HEK293 (cell line): Measurements from ENCODE around the gene PCDHGC5.

Source experiments
- CTCF ChIP-seq: fragments of 450-650 bp; formaldehyde crosslinking; IDR thresholded peaks from 2 replicates; pipeline ENCODE4 v1.5.1; 2016; ENCODE audit warnings: missing biosample characterization, missing genetic modification characterization
- KLF10 ChIP-seq: fragments of 450-650 bp; IDR thresholded peaks from 2 replicates; pipeline ENCODE4 v1.5.1; 2018; ENCODE audit warnings: missing biosample characterization, mild to moderate bottlenecking, missing genetic modification characterization
- KLF17 ChIP-seq: fragments of 450-650 bp; formaldehyde crosslinking; IDR thresholded peaks from 2 replicates; pipeline ENCODE4 v1.5.1; 2016; ENCODE audit warnings: missing biosample characterization, missing genetic modification characterization
- MEIS1 ChIP-seq: sonication (generic); formaldehyde crosslinking; IDR thresholded peaks from 2 replicates; pipeline ENCODE4 v1.8.1; 2022; ENCODE audit warnings: missing genetic modification reagents, mild to moderate bottlenecking, borderline replicate concordance
- PBX3 ChIP-seq: sonication (generic); formaldehyde crosslinking; IDR thresholded peaks from 2 replicates; pipeline ENCODE4 v1.8.1; 2022; ENCODE audit warnings: mild to moderate bottlenecking, moderate library complexity, missing genetic modification reagents
- REPIN1 ChIP-seq: fragments of 450-650 bp; formaldehyde crosslinking; IDR thresholded peaks from 2 replicates; pipeline ENCODE4 v1.5.1; 2017; ENCODE audit warnings: missing biosample characterization, missing genetic modification characterization, low read depth
- SCRT1 ChIP-seq: fragments of 450-650 bp; formaldehyde crosslinking; IDR thresholded peaks from 2 replicates; pipeline ENCODE4 v1.5.1; 2016; ENCODE audit warnings: missing biosample characterization, missing genetic modification characterization, borderline replicate concordance
- YY2 ChIP-seq: fragments of 450-650 bp; formaldehyde crosslinking; IDR thresholded peaks from 2 replicates; pipeline ENCODE4 v1.5.1; 2016; ENCODE audit warnings: missing biosample characterization, missing genetic modification characterization
- ZBTB49 ChIP-seq: fragments of 450-650 bp; formaldehyde crosslinking; IDR thresholded peaks from 2 replicates; pipeline ENCODE4 v1.5.1; 2016; ENCODE audit warnings: missing biosample characterization, missing genetic modification characterization, low read depth
- ZFP3 ChIP-seq: fragments of 450-650 bp; formaldehyde crosslinking; IDR thresholded peaks from 2 replicates; pipeline ENCODE4 v1.5.1; 2016; ENCODE audit warnings: low read depth, missing biosample characterization, missing genetic modification characterization
- ZNF146 ChIP-seq: fragments of 450-650 bp; formaldehyde crosslinking; IDR thresholded peaks from 2 replicates; pipeline ENCODE4 v1.5.1; 2016; ENCODE audit warnings: missing biosample characterization, missing genetic modification characterization
- ZNF155 ChIP-seq: fragments of 450-650 bp; formaldehyde crosslinking; IDR thresholded peaks from 2 replicates; pipeline ENCODE4 v1.5.1; 2016; ENCODE audit warnings: missing biosample characterization, missing genetic modification characterization
- ZNF362 ChIP-seq: fragments of 450-650 bp; formaldehyde crosslinking; IDR thresholded peaks from 2 replicates; pipeline ENCODE4 v1.5.1; 2016; ENCODE audit warnings: missing biosample characterization, missing genetic modification characterization
- ZNF416 ChIP-seq: fragments of 450-650 bp; formaldehyde crosslinking; IDR thresholded peaks from 2 replicates; pipeline ENCODE4 v1.5.1; 2016; ENCODE audit warnings: missing biosample characterization, missing genetic modification characterization
- ZNF423 ChIP-seq: fragments of 450-650 bp; formaldehyde crosslinking; IDR thresholded peaks from 2 replicates; pipeline ENCODE4 v1.5.1; 2016; ENCODE audit warnings: missing biosample characterization, missing genetic modification characterization
- ZNF488 ChIP-seq: fragments of 450-650 bp; formaldehyde crosslinking; IDR thresholded peaks from 2 replicates; pipeline ENCODE4 v1.5.1; 2016; ENCODE audit warnings: missing biosample characterization, missing genetic modification characterization
- ZNF518A ChIP-seq: fragments of 450-650 bp; formaldehyde crosslinking; conservative IDR thresholded peaks from 2 replicates; pipeline ENCODE4 v1.5.1; 2016; ENCODE audit warnings: low read depth, missing biosample characterization, missing genetic modification characterization
- ZNF645 ChIP-seq: fragments of 450-650 bp; formaldehyde crosslinking; IDR thresholded peaks from 2 replicates; pipeline ENCODE4; 2016; ENCODE audit warnings: missing biosample characterization, missing genetic modification characterization
- ZNF654 ChIP-seq: fragments of 450-650 bp; formaldehyde crosslinking; IDR thresholded peaks from 2 replicates; pipeline ENCODE4 v1.5.1; 2016; ENCODE audit warnings: low read depth, missing biosample characterization, missing genetic modification characterization
- ZNF658 ChIP-seq: fragments of 450-650 bp; formaldehyde crosslinking; IDR thresholded peaks from 2 replicates; pipeline ENCODE4; 2016; ENCODE audit warnings: missing biosample characterization, missing genetic modification characterization
- ZNF776 ChIP-seq: fragments of 450-650 bp; formaldehyde crosslinking; IDR thresholded peaks from 2 replicates; pipeline ENCODE4 v1.5.0; 2017; ENCODE audit warnings: missing biosample characterization, missing genetic modification characterization, borderline replicate concordance
- ZNF791 ChIP-seq: fragments of 450-650 bp; formaldehyde crosslinking; IDR thresholded peaks from 2 replicates; pipeline ENCODE4 v1.5.1; 2016; ENCODE audit warnings: missing biosample characterization, missing genetic modification characterization
- ZNF843 ChIP-seq: fragments of 450-650 bp; formaldehyde crosslinking; IDR thresholded peaks from 2 replicates; pipeline ENCODE4 v1.5.1; 2016; ENCODE audit warnings: missing biosample characterization, missing genetic modification characterization

PCDHGC5 gene

GRCh38 chr5:141524604-141525597 lies 36.0 kb downstream of the PCDHGC5 start (continued):
- peak; percentile 24; the same call in 1 of the 2 replicates for TF ChIP-seq ZNF518A (tag by site-specific recombination)
- TF ChIP-seq PBX3 = no peak
- TF ChIP-seq ZNF654 (tag by site-specific recombination) = peak; percentile 72
- no peak for TF ChIP-seq ZNF843 (tag by site-specific recombination)
- peak; percentile 98 for TF ChIP-seq CTCF (tag by site-specific recombination)
- TF ChIP-seq ZNF416 (tag by site-specific recombination) = no peak
- TF ChIP-seq REPIN1 = no peak
- TF ChIP-seq ZFP3 (tag by site-specific recombination) = no peak
- TF ChIP-seq ZNF146 (tag by site-specific recombination) = no peak
- TF ChIP-seq ZNF645 (tag by site-specific recombination) = no peak
- TF ChIP-seq MEIS1 (CRISPR knock-in tag) = no peak
- no peak for TF ChIP-seq ZNF488 (tag by site-specific recombination)
- TF ChIP-seq ZNF362 (tag by site-specific recombination) = no peak
- TF ChIP-seq YY2 (tag by site-specific recombination) = no peak
- TF ChIP-seq KLF17 = 0 out of 2 replicates have a peak, but pooled peaks have one; percentile 28
- no peak for TF ChIP-seq ZBTB49 (tag by site-specific recombination)
- TF ChIP-seq ZNF658 (tag by site-specific recombination) = no peak
- no peak for TF ChIP-seq ZNF155 (tag by site-specific recombination)
- no peak for TF ChIP-seq ZNF791 (tag by site-specific recombination)
- TF ChIP-seq SCRT1 (tag by site-specific recombination) = peak; percentile 62; the same call in 1 of the 2 replicates
- no peak for TF ChIP-seq KLF10 (tag by site-specific recombination)
- TF ChIP-seq ZNF423 (tag by site-specific recombination) = no peak
- no peak for TF ChIP-seq ZNF776 (tag by site-specific recombination)
